K562 treated with DMSO at 1 percent for 12 hours (cell line): ENCODE results near the gene CRYGA. TPM values are rescaled to one million over a fixed set of nuclear protein-coding genes. Genes with fewer than 3 reads are reported as not detected.

Experiments used
- total RNA-seq: library from RNA; unstranded; fragments of 300-600 nt; gene quantifications from 2 replicates; pipeline ENCODE4 v1.2.3, GENCODE V29; 2022; ENCODE audit not compliant: insufficient read depth

The CRYGA gene, protein sequence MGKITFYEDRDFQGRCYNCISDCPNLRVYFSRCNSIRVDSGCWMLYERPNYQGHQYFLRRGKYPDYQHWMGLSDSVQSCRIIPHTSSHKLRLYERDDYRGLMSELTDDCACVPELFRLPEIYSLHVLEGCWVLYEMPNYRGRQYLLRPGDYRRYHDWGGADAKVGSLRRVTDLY
- not detected in 2 replicates for total RNA-seq

DNA sequence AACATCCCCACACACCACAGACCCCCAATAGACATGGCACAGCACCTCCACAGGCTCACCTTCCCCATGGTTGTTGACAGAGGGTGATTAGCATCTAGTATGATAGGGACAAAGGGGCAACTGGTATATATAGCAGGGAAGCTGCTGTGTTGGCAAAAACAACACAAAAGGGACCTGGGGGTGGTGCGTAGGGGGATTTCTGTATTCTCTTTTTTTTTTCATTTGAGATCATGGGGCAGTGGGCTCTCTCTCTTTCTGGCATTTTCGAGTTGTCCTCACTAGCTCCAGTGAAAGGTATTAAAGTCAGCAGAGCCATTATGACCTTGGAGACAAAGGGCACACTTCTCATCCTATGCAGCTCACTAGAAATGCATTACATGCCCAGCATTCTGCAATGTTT, at the start of gene CRYGA:
CRYGA (minus strand) TSS at position 101 of the 400 bp plus-strand sequence; CDS start at position 68, 33 bp downstream.

DNA sequence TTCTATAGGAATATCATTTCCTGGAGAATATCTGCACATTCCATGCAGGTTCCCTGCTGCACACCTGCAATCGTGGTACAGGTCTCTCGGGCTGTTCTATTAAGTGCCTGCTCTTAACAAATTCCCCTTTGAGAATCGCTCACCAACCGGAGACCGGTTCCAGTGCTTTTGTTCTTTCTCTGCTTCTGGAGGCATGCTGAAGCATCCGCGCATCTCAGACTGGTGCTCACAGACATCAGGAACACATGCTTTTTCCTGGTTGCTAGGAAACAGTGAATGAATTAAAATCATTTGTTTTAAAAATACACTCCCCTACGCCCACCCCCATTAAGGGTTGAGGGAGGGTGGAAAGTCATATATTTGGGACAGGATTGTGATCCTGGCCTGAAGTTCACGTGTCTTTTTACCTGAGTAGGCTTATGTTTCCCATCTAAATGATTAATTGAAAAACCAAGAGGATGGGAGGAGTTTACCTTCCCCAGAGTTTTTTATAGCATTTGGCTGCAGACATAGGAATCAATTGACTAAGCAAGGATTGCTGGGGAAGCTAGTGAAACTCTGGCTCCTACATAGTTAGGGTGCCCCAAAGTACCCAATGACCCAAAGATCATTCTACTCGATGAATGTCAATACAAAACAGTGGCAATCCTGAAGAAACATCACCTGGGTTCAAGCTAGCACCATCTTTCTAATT, 26.6 kb upstream of the CRYGA start, which contains the start of gene C2orf80:
C2orf80 (minus strand) TSS at position 221 of the 694 bp plus-strand sequence. CDS start 3,044 bp downstream, outside the sequence.

GRCh38 chr2:208146006-208146405, 17.4 kb downstream of the CRYGA start, which contains the start of gene CRYGB:
CRYGB (minus strand) TSS chr2:208146158; CDS start chr2:208146120, 38 bp downstream.

GRCh38 chr2:208129744-208130711, 33.4 kb downstream of the CRYGA start, which contains the start of gene CRYGC:
CRYGC (minus strand) TSS chr2:208129828; CDS start chr2:208129792, 36 bp downstream.

DNA sequence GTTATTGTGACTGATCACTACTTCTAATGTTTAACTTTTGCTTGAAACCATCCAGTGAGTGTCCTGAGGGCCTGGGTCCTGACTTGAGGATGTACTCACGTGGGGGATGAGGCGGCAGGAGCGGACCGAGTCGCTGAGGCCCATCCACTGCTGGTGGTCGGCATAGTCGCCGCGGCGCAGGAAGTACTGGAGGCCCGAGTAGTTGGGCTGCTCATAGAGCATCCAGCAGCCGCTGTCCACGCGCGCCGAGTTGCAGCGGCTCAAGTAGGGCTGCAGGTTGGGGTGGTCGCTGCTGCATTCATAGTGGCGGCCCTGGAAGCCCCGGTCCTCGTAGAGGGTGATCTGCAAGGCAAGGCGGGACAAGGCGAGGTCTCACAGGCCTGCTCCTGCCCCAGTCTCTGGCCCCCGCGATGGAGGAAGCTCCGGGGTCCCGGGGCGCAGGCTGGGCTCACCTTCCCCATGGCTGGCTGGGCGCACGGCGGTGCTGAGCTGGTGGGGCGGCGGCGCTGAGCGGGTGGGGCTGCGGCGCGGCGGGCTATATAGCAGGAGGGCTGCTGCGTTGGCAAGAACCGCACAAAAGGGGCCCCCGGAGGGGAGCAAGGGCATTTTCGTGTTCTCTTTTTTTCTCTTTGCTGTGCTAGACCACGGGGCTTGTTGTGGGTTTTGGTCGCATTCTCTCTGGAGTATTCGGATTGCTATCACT, 39.2 kb downstream of the CRYGA start, which contains the start of gene CRYGD:
CRYGD (minus strand) TSS at position 512 of the 703 bp plus-strand sequence; CDS start at position 461, 51 bp downstream.

Other genes with a start within 250 kb of the CRYGA start
- 0.41 and 2.9 TPM in 2 replicates for gene PLEKHM3, start 138.1 kb downstream of the CRYGA start, total RNA-seq
- gene CRYGD, start 39.1 kb downstream of the CRYGA start, total RNA-seq = not detected in 2 replicates
- gene CRYGC, start 33.8 kb downstream of the CRYGA start, total RNA-seq = not detected in 2 replicates
- gene CRYGB, start 17.4 kb downstream of the CRYGA start, total RNA-seq = not detected in 2 replicates
- not detected in 2 replicates for gene C2orf80, start 26.4 kb upstream of the CRYGA start, total RNA-seq
- gene IDH1, start 91.5 kb upstream of the CRYGA start, total RNA-seq = 104 and 195 TPM in 2 replicates
- gene PIKFYVE, start 102.7 kb upstream of the CRYGA start, total RNA-seq = 2.1 and 14.3 TPM in 2 replicates
- 2.1 TPM in 1 of 2 replicates, not detected in the other for gene PTH2R, start 243.2 kb upstream of the CRYGA start, total RNA-seq